ENCODE results near the gene SSR1. TPM values are rescaled to one million over a fixed set of nuclear protein-coding genes. Genes with fewer than 3 reads are reported as not detected.

Gene SSR1
- total and polyA plus RNA-seq, 9 of the 15 experiments (the other 6 are each of a cell fraction or from before 2014, with no cell fraction given), result 87.7 to 220 (median 144) TPM

- TF ChIP-seq E2F6 (IDR thresholded peaks at IDR 0.05; ENCODE audit: borderline replicate concordance in 1 of 2, extremely low read depth in 1 of 2, insufficient read depth in 1 of 2, insufficient read length in 1 of 2, low read depth in 1 of 2, low read length in 1 of 2, poor library complexity in 1 of 2, severe bottlenecking in 1 of 2), result peak; percentile 63 to 74
- TF ChIP-seq HES1 (IDR thresholded peaks at IDR 0.05; ENCODE audit: low read depth), result no peak
- no peak for TF ChIP-seq TSC22D4 (tag; IDR thresholded peaks at IDR 0.05)
- TF ChIP-seq ARNT (IDR thresholded peaks at IDR 0.05), result no peak
- TF ChIP-seq HMBOX1 (IDR thresholded peaks at IDR 0.05), result peak; percentile 18; the same call in 1 of the 2 replicates
- TF ChIP-seq EZH2 (IDR thresholded peaks at IDR 0.05; ENCODE audit: borderline replicate concordance, low read depth, low read length), result no peak
- no peak for TF ChIP-seq TEAD2 (tag; IDR thresholded peaks at IDR 0.05)
- TF ChIP-seq ZNF197 (CRISPR knock-in tag; IDR thresholded peaks at IDR 0.05; ENCODE audit: low read depth), result no peak
- no peak for TF ChIP-seq ZNF134 (CRISPR knock-in tag; conservative IDR thresholded peaks at IDR 0.05)
- no peak for TF ChIP-seq PML (IDR thresholded peaks at IDR 0.05; ENCODE audit: low read length)
- no peak for TF ChIP-seq NELFE (IDR thresholded peaks at IDR 0.05; ENCODE audit: insufficient read depth, insufficient read length)
- TF ChIP-seq ARID3A (IDR thresholded peaks at IDR 0.05; ENCODE audit: borderline replicate concordance, low read depth, low read length), result no peak
- no peak for TF ChIP-seq RBM34 (IDR thresholded peaks at IDR 0.05; ENCODE audit: borderline replicate concordance, insufficient read depth, low read length)
- TF ChIP-seq PHTF2 (CRISPR knock-in tag; IDR thresholded peaks at IDR 0.05), result no peak
- TF ChIP-seq SAFB (IDR thresholded peaks at IDR 0.05; ENCODE audit: borderline replicate concordance, low read depth, low read length), result no peak
- TF ChIP-seq CAMTA2 (CRISPR knock-in tag; conservative IDR thresholded peaks at IDR 0.05), result no peak
- 0 out of 2 replicates have a peak, but pooled peaks have one; percentile 22 for TF ChIP-seq JUN (IDR thresholded peaks at IDR 0.05; ENCODE audit: borderline replicate concordance, low read depth, low read length)
- no peak for TF ChIP-seq JUN (CRISPR knock-in tag; IDR thresholded peaks at IDR 0.05; ENCODE audit: borderline replicate concordance)
- no peak for TF ChIP-seq HNRNPK (IDR thresholded peaks at IDR 0.05; ENCODE audit: low read depth, low read length, poor library complexity, severe bottlenecking)
- peak; percentile 97 for TF ChIP-seq MYC (IDR thresholded peaks at IDR 0.05; ENCODE audit: low read depth, low read length)
- no peak for TF ChIP-seq MYC (CRISPR knock-in tag; IDR thresholded peaks at IDR 0.05; ENCODE audit: borderline replicate concordance, low read depth)
Observed at GRCh38 chr6:7238900-7239589, 74.0 kb downstream of the SSR1 start (continued).
